ENCODE measurements around the gene KCNH5.

KCNH5 gene, protein sequence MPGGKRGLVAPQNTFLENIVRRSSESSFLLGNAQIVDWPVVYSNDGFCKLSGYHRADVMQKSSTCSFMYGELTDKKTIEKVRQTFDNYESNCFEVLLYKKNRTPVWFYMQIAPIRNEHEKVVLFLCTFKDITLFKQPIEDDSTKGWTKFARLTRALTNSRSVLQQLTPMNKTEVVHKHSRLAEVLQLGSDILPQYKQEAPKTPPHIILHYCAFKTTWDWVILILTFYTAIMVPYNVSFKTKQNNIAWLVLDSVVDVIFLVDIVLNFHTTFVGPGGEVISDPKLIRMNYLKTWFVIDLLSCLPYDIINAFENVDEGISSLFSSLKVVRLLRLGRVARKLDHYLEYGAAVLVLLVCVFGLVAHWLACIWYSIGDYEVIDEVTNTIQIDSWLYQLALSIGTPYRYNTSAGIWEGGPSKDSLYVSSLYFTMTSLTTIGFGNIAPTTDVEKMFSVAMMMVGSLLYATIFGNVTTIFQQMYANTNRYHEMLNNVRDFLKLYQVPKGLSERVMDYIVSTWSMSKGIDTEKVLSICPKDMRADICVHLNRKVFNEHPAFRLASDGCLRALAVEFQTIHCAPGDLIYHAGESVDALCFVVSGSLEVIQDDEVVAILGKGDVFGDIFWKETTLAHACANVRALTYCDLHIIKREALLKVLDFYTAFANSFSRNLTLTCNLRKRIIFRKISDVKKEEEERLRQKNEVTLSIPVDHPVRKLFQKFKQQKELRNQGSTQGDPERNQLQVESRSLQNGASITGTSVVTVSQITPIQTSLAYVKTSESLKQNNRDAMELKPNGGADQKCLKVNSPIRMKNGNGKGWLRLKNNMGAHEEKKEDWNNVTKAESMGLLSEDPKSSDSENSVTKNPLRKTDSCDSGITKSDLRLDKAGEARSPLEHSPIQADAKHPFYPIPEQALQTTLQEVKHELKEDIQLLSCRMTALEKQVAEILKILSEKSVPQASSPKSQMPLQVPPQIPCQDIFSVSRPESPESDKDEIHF

DNA sequence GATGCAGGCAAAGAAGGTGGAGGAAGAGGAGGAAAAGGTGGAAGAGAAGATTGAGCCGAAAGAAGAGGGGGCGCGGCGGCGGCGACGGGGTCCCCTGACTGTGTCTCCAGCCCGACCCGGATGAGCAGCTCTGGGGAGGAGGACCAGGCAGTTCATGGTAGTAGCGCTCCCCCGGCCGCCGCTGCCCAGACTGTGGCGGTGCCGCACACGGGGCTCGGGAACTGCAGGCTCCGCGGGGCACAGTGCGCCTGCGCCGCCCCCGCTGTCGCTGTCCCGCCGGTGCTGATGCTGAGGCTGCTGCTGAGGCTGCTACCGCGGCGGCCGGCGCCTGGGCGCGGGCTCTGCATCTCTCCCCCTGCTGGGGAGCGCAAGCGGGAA is at the start of gene KCNH5:
TSS of gene KCNH5 (minus strand) at position 225 of the 378 bp plus-strand sequence. CDS start 272 bp downstream, outside the sequence.
- DNase-seq (ENCODE audit: low read depth in 2 of 2) = no peak

DNA sequence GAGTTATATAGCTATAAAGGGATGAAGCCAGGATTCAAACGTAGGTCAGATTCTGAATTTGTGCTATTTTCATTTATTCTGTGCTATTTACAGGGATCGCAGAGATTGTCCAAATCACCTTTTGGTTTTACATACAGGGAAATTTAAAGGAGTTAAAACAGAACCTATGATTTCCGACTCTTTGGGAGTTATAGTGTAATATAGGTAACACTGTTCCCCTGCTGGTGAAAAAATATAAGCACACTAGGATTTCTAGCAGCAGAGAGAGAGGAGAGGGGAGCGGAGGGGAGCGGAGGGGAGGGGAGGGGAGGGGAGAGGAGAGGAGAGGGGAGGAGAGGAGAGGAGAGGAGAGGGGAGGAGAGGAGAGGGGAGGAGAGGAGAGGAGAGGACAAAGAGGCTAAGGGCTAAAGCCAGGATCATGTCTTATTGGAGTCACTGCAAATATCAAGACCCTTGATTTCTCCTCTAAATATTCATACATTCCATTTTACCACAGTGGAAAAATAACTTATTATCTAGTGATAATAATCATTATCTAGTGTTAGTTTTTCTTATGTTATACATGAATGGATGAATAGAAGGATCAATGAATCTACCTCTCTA is 46.2 kb upstream of the KCNH5 start:
- no peak for DNase-seq (ENCODE audit: low read depth in 2 of 2)

DNA sequence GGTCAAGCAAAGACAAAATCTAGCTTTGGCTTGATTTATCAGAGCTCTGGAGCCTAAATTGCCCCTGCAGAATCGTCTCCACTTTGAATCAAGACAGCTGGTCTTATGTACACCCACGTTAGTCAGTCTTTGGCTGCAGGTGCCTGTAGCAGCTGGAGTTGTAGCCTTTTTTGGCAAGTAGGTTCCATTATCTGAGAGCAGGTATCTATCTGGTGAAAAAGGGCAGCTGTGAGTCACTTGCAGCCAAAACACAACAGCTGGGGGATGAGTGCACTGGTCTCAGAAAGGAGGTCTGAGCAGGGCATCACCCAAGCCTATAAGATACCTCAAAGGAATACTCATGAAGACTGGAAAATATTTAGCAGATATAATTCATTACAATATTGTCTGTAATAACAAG is 43.6 kb upstream of the KCNH5 start:
- no peak for DNase-seq (ENCODE audit: low read depth in 2 of 2)

DNA sequence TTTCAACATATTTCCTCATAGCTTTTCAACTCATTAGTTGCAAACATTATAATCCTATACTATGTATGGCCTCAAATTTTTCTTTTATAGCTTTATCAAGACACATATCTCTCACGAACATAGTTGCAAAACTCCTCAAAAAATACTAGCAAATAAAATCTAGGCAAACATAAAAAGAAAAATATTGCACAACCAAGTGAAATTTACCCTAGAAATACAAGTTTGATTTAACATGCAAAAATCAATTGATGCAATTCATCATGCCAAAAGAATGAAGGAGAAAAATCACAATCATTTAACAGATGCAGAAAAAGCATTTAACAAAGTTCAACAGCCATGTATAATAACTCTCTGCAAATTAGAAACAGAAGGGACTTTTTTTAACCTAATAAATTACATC is 33.3 kb upstream of the KCNH5 start:
- peak; percentile 8 to 10 for DNase-seq (ENCODE audit: low read depth in 2 of 2)

DNA sequence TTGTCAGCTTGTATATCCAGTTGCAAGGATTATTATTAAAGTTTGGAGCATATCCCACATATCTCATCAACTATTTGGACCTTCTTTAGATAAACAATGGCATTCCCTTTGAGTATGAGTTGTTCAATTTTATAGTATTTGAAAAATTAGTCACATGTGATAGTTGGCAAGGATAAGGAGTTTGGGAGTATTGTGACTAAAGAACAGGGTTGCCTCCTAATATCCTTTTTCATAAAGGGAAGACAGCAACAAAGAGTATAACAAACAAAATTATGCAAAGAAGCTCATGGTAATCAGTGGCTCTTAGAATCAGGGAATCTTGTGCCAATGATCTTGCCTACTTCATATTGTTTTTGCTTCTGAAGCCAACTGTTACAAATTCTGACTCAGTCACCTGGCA is 31.2 kb upstream of the KCNH5 start:
- no peak for DNase-seq (ENCODE audit: low read depth in 2 of 2)

DNA sequence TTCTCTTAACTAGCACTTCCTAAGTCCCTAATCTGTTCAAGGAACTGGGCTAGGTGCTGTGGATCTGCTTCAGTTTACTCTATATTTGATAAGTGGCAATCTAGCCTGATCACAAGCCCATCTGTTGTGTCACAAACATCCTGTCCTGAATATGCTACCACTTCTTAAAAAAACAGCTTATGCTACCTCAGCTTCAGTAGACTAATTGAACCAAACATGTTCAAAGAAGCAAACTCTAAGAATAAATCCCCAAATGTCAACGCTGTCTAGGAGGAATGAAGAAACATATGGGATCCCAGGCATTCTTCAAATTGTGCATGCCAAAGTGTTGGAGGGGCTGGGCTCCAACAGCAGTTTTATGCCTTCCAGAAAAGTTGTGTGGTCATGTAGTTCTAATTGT is 10.4 kb upstream of the KCNH5 start:
- DNase-seq (ENCODE audit: low read depth in 2 of 2) = no peak

DNA sequence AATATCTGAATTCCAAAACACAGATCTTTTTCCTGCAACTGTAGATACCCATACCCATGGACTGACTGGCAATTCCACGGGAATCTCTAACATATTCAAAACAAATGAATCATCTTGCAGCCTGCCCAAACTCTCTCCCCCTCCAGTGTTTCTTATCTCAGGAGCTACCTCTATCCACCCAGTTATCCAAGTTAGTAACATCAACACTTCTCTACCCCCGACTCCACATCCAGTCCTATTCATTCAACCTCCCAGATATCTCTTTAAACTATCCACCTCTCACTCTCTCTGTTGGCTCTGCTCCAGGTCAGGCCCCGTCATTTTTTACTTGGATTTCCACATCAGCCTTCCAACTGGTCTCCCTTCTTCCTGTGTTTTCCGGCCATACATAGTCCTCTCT is 6.7 kb upstream of the KCNH5 start:
- DNase-seq (ENCODE audit: low read depth in 2 of 2) = no peak

DNA sequence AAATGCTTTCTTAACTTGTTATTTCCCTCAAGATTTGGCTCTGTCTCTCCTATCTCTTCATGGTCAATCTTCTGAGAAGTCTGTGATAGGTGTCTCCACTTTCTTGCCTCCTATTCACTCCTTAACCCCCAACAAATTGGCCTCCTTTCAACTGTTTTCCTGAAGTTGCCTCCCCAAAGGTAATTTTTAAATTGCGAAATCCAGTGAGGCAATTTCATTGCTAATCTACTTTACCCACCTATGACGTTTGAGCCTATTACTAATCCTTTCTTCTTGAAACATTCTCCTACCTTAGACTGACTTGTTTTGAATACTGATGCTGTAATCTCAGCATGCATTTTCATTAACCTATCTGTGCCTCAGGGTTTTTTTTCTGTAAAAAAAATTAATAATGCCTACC is 6.0 kb upstream of the KCNH5 start:
- DNase-seq (ENCODE audit: low read depth in 2 of 2) = no peak

DNA sequence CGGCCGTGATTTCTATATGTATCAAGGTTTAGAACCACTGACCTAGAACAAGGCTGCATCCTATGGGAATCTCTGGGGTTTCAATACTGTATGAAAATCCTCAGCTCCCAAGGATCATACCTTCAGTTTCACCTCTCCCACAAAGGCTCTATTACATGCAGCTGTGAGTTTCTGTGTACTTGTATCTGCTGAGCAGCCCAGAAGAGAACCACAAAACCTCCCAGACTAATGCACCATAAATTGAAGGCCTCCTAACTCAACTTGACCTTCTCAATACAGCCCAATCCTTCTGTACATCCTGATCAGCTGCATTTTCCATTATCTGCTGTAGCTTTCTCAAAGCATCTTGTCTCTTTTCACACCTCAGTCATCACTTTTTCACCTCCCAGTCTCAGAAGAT is 5.4 kb upstream of the KCNH5 start:
- DNase-seq (ENCODE audit: low read depth in 2 of 2) = no peak

DNA sequence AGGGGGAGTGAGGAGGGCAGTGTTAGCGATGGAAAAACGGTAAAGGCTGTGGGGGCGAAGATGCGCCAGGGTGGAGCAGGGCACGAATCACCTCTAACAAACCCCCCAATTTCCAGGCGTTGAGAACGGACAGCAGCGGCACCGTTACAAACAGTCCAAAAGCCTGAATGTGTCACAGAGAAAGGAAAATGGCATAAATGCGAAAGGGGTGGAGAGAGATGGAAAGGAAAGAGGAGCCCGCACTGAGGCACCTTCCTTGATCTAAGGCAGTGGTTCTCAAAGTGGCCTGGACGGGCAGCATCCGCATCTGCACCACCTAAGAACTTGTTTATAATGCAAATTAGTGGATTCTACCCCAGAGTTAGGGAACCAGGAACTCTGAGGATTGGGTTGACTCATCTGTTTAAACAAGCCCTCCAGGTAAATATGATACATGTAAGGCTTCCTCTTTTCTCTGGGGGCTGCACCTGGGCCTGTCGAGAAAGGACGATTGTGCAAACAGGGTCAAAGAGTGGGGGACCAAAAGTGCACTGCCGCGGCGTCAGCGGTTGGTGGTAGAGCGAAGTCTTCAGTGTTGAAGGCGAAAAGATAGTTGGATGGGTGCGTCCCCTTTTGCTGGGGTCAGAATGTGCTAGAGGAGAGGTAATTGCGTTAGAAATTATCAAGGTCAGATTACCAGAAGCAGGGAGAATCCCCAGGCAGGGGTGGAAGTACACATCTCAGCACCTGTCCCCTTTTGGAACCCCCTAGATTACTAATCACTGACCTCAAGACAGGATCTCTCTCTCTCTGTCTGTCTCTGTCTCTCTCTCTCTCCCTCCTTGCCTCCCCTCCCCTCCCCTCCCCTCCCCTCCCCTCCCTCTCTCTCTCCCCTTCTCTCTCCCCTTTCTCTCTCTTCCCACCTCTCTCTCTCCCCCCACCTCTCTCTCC is 1.3 kb upstream of the KCNH5 start:
- no peak for DNase-seq (ENCODE audit: low read depth in 2 of 2)

DNA sequence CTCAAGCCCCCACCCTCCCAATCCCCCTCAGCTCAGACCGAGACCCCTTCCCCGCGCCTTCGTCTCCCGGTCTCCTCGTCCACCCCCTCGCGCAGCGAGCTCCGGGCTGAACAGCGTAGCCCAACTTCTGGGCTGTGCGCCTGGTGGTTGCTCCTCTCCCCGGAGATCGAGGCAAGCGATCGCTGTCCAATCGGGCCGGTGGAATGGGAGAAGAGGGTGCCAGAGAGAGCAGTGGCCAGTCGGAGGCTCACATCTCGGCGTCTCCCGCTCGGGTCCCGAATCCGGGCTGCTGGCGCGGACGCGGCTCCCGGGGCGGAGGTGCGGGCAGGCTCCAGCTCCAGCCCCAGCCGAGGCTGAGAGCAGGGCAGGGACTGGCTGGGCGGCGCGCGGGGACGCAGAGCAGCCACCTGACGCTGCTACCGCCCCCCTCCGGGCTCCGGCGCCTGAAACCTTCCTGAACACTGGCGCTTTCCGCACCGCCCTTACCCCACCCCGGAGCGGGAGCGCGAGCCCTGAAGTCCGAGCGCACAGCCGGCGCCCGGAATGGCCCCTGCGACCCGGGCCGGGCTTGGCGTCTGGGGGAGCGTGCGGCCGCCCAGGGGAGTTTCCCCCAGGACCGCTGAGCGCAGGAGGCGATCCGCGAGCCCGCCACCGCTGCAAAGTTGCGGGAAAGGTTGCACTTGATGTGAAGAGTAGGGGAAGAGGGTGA is 508 bp upstream of the KCNH5 start:
- DNase-seq (ENCODE audit: low read depth in 2 of 2) = no peak

DNA sequence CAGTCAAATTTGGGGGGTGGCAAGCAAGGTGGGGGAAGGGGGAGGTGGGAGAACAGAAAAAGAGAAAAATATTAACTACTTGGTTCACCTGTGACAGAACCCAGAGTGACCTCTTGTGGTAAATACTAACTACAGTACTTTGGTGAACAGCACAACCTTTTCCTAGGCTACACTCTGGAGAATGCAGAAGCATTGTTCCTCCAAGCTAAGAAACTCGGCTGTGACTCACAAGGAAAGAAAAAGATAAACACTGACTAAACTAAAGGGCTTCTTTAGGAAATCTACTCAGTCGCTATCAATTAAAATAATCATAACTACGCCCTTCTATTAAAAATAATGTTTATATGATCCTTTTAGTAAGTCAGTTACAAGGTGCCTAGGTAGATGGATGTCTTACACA is 5.4 kb downstream of the KCNH5 start:
- DNase-seq (ENCODE audit: low read depth in 2 of 2) = peak in 1 of 2 experiments; percentile 6

DNA sequence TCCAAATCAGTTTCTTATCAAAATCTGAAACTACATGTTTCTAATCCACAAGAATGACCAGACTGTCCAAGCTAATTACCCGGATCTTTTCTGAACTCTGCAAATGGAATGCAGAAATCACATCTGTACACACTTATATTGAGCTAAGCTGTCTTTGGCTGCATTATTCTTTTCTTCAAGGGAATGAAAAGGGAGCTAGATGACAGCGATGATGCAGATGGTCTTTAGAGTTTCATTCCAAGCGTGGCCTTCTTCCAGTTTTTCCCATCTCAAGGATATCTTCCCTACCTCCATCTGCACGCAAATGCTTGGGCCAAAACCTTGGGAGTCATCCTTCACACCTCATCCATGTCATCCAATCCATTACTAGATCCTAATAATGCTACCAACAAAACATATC is 12.6 kb downstream of the KCNH5 start:
- no peak for DNase-seq (ENCODE audit: low read depth in 2 of 2)

DNA sequence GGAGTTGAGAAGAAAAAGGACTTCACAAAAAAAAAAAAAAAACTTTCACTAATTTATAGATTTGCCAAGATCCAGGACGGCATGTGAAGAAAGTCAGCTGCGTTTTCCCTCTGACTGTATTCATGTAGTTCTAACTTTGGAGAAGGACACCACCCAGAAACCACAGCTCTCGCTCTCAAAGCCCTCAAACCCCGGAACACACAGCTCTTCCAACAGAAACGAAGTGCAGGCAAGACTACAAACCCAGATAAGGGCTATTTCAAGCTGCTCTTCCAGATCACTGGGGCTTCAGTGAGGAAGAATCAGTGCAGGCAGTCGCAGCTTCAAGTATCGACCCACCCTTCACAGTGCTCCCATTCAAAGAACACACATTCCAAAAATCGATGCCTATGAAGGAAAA is 13.2 kb downstream of the KCNH5 start:
- DNase-seq (ENCODE audit: low read depth in 2 of 2) = no peak

DNA sequence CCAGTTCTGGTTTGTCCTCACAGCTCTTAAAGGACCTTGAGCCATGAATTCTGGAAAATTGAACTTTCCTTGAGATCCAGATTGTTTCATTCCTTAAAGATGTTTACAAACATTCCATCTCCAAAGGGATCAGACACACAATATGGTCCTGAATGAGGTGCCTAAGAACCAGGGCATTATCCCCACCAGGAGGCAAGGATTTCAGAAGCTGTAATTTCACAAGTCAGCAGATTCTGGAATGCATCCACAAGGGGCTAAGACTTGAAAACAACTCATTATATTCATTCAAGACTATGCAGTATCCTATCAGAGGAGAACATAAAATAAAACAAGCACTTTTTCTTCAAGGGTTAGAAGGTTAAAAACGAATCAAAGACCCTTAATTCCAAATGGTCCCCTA is 15.1 kb downstream of the KCNH5 start:
- DNase-seq (ENCODE audit: low read depth in 2 of 2) = no peak

DNA sequence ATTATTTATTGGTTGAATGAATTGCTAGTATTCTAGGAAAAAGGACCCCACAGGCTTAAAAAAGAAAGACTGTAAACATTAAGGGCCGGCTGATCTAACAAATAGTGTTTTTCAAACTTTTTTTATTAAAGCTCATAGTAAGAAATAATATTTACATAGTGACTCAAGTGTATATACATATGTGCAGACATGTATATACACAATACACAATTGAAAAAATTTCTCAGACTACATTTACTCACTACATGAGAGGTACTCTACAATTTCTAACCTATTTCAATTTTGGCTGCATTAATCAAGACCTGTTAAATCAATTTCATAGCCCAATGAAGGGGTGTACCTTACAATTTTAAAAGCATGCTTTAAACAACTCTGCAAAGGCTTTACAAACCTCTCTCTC is 17.5 kb downstream of the KCNH5 start:
- no peak for DNase-seq (ENCODE audit: low read depth in 2 of 2)

DNA sequence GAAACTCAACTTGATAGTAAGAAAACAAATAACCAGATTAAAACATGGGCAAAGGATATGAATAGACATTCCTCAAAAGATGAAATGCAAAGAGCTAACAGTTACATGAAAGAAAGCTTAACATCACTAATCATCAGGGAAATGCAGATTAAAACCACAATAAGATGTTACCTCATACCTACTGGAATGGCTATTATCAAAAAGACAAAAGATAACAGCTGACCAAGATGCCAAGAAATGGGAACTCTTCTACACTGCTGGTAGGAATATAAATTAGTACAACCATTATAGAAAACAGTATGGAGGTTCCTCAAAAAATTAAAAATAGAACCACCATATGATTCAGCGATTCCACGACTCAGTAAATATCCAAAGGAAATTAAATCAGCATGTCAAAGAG is 18.8 kb downstream of the KCNH5 start:
- no peak for DNase-seq (ENCODE audit: low read depth in 2 of 2)

DNA sequence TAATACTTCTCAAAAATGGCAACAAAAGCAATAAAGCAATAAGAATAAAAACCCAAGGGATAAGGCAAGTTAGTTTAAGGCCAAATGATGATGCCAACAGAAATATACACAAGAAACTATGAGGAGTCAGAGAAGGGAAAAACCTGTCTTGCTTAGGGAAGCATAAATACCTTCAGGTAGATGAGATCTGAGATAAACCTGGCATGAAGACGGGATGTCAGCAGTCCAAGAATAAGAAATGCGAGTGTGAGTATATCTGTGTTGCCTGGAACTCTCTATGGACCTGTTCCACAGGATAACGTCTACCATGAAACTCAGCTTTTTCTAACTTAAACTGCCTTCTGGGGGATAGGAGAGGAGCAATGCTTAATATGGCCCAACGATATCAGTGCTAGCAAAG is 30.6 kb downstream of the KCNH5 start:
- DNase-seq (ENCODE audit: low read depth in 2 of 2) = no peak

DNA sequence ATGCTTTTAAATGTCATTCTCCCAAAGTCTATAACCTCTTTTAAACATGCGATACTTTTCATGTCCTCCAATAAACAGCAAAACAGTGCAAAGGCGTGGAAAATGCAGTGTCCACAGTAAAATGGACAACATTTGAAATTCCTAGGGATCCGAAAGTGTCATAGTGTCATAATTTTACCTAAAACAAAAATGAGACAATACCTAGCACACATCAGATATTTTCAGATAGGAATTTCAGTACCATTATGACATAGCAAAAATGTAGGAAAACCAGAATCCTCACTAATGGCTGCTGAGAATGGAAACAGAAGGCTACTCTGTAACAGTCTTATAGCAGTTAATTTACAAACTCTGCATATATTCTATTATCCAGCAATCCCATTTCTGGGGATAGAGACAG is 33.1 kb downstream of the KCNH5 start:
- no peak for DNase-seq (ENCODE audit: low read depth in 2 of 2)

DNA sequence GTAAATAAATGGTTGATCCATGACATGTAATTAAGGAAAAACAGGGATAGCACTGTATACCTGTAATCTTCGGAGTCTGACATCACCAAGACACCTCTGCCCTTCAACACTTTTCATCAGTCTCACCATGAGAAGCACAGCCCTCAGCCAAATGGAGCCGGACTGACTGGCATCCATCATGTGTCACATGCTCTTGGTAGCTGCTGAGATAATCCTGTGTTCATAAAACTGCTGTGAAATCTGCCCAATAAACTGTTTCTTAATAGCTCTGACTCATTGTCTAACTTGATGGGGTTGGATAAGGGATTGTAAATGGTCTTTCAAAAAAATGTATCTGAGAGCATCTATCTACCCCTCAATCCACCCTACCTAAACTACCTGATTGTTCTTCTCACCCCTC is 33.6 kb downstream of the KCNH5 start:
- no peak for DNase-seq (ENCODE audit: low read depth in 2 of 2)

DNA sequence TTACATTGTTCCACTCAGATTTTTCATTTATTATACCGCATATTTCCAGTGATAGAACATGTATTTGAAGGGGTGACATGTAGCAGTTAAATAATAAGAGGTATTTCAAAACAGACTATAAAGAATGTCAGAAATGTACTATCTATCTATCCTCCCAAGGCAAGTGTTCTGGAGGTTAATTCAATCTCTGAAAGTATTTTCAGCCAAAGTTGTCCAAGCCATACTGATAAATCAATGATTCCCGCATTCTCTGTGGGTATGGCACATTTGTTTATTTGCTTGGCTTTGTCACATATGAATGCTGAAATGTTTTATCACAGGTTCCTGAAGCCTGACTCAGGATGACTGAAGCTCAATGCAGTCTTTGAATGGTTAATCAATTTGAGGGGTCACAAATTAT is 35.8 kb downstream of the KCNH5 start:
- DNase-seq (ENCODE audit: low read depth in 2 of 2) = no peak

Measured in fibroblast of skin of left quadriceps (primary cell).